Stimulated activated CD8-positive, alpha-beta memory T cell treated with anti-CD3 and anti-CD28 coated beads, Interleukin-15, amount 100 ng/mL, for 48 hours (primary cell): ENCODE data around the gene KRTAP12-1.
"Not testable (repeated sequence)": the region's sequence is repeated elsewhere in the genome, so short reads cannot be mapped to it uniquely, and the experiment has no call there.

Source experiments
- DNase-seq, 2 donors: peaks; one replicate each; pipeline ENCODE4 v3.0.0-alpha.2; 2020; ENCODE audit warnings: low read depth in 2 of 2

The KRTAP12-1 gene

GRCh38 chr21:44644878-44645277 lies 37.1 kb downstream of the KRTAP12-1 start:
- DNase-seq, result no peak

- DNase-seq, result no peak
Measured at GRCh38 chr21:44643741-44644310, 38.1 kb downstream of the KRTAP12-1 start.

DNA sequence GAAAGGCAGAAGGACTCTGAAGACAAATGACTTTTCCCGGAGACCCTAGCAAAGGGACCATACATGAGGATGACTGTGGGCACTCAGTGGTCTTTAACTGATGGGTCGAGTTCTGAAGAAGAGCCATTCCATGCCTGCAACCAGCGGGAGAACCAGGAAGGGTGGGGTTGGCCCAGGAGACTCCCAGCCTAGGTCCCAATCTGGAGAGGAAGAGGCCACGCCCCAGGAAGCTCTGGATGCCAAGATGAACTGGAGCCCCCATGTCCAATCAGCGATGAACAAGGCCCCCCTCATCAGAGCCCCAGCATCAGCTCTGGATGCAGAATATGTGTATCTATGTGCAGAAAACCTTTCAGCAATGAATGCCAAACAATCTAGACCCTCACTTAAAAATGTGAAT lies 41.2 kb downstream of the KRTAP12-1 start:
- DNase-seq, result no peak

DNA sequence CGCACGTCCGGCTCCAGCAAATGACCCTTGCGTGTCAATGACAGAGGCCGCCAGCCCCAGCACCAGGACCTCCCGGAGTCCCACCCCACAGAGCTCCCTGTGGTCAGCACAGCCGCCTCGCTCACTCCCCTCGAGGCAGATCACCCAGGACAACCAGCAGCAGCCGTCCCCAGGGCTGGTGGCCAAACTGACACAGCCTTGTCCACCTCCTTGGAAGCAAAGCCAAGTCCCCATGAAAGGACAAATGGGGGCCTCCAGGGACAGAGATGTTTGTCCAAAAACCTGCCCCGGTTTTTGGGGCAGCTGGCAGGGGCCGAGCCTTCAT lies 42.7 kb downstream of the KRTAP12-1 start:
- no peak for DNase-seq

- not testable (repeated sequence) for DNase-seq
Measured at GRCh38 chr21:44638506-44639330, 43.2 kb downstream of the KRTAP12-1 start.

DNA sequence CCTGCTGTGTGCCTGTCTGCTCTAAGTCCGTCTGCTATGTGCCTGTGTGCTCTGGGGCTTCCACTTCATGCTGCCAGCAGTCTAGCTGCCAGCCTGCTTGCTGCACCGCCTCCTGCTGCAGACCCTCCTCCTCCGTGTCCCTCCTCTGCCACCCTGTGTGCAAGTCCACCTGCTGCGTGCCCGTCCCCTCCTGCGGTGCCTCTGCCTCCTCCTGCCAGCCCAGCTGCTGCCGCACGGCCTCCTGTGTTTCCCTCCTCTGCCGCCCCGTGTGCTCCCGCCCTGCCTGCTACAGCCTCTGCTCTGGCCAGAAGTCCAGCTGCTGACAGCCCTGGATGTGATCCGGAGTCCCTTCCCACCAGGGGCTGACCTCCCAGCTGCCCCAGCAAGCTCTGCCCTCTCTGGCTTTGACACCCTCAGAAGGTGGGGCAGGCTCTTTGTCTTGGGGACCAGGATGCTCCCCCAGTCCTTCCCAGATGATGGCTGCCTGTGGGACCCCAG lies 44.1 kb downstream of the KRTAP12-1 start:
- DNase-seq, result not testable (repeated sequence)

DNA sequence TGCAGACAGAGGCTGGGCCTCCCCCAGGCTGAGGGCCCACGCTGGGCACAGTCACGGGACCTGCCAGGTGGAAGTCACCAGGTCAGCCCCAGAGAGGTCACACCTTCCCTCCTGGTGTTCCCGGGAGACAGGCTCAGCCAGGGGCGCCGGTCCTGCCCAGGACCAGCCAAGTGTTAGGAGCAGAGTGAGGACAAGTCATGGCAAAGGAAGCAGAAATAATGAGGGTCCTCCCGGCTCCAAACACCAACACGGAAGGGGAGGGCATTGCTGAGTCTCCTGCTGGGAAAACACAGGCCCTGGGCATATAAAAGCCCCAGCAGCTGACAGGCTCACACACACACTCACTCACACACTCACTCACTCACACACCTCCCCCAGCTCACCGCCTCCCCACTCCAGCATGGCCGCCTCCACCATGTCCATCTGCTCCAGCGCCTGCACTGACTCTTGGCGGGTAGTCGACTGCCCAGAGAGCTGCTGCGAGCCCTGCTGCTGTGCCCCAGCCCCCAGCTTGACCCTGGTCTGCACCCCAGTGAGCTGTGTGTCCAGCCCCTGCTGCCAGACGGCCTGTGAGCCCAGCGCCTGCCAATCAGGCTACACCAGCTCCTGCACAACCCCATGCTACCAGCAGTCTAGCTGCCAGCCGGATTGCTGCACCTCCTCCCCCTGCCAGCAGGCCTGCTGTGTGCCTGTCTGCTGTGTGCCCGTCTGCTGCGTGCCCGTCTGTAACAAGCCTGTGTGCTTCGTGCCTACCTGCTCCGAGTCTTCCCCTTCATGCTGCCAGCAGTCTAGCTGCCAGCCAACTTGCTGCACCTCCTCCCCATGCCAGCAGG lies 44.7 kb downstream of the KRTAP12-1 start, which contains the start of gene KRTAP10-10:
Gene KRTAP10-10, plus strand, starts transcription at position 339 of the 833 bp plus-strand sequence. Its CDS starts 62 bp downstream, at position 401.
- DNase-seq, result no peak

GRCh38 chr21:44636209-44637017 lies 45.5 kb downstream of the KRTAP12-1 start:
- DNase-seq, result no peak

DNA sequence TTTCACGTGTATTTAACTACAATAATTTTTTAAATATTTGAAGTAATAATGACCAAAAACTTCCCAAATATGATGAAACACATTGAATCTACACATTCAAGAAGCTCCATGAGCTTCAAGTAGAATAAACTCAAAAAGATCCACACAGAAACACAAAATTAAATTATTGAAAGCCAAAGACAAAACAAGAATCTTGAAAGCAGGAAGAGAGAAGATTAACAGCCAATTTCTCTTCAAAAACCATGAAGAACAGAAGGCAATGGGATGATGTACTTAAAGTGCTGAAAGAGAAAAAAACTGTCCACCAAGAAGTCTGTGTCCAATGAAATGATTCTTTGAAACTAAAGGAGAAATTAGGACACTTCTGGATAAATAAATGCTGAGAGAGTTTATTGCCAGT lies 49.9 kb downstream of the KRTAP12-1 start:
- no peak for DNase-seq
